Breast epithelium (tissue), 3 donors: ENCODE results near the gene ARHGEF1.

Experiments
- POLR2A ChIP-seq: fragments of 450-650 bp; IDR thresholded peaks from one replicate; pipeline ENCODE4 v1.6.1; 2016; ENCODE audit warnings: antibody characterized with exemption, mild to moderate bottlenecking, moderate library complexity
- TF ChIP-seq, protein P1 (sequence below), 3 donors: fragments of 450-650 bp; IDR thresholded peaks; one replicate each; pipeline ENCODE4 v1.5.1; 2016 to 2017; ENCODE audit warnings: antibody characterized with exemption in 3 of 3, mild to moderate bottlenecking in 3 of 3, moderate library complexity in 3 of 3

GRCh38 chr19:41910240-41910991, 27.4 kb downstream of the ARHGEF1 start:
- TF ChIP-seq POLR2A: no peak
- TF ChIP-seq, protein P1, sequence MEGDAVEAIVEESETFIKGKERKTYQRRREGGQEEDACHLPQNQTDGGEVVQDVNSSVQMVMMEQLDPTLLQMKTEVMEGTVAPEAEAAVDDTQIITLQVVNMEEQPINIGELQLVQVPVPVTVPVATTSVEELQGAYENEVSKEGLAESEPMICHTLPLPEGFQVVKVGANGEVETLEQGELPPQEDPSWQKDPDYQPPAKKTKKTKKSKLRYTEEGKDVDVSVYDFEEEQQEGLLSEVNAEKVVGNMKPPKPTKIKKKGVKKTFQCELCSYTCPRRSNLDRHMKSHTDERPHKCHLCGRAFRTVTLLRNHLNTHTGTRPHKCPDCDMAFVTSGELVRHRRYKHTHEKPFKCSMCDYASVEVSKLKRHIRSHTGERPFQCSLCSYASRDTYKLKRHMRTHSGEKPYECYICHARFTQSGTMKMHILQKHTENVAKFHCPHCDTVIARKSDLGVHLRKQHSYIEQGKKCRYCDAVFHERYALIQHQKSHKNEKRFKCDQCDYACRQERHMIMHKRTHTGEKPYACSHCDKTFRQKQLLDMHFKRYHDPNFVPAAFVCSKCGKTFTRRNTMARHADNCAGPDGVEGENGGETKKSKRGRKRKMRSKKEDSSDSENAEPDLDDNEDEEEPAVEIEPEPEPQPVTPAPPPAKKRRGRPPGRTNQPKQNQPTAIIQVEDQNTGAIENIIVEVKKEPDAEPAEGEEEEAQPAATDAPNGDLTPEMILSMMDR (IDR thresholded peaks at IDR 0.05): no peak
